Measurements from ENCODE around the gene PANX2. TPM values are rescaled to one million over a fixed set of nuclear protein-coding genes. Genes with fewer than 3 reads are reported as not detected.
A peak's percentile ranks its signal among the peaks of the same experiment; 100 is the strongest.

Gene PANX2
- total RNA-seq, 2 donors from 2014 or later = 0.67 to 1.7 TPM

DNA sequence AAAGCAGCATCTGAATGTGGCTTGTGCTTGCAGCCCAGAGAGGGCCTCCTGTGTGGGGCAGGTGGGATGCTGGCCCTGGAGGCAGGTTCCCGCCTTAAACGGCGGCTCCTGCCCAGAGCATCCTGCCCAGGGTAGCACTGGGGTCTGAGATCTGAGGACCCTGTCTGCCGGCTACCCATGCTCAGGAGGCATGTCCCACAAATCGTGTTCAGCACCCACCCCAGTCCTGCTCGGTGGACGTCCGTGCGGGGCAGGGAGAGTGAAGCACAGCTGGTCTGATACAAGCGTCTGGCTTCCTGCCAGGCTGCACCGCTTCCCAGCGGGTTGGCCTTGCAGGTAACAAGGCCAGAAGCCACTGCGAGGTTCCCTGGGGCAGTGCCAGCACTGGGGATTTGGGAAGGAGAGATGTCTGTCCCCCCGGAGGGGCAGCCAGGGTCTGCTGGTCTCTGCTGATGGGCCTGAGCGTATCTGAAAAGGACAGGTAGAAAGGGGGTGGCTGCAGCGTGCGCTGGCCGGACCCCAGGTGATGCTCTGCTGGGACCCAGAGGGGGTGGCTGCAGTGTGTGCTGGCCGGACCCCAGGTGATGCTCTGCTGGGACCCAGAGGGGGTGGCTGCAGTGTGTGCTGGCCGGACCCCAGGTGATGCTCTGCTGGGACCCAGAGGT is 18.8 kb downstream of the PANX2 start:
- Histone ChIP-seq H3K4me3 (peak overlapping the region in 1 of 2 donors; percentile 51), H3K36me3 (peaks cover 12% of the 10 kb centered on the region), H3K27ac (peak overlapping the region; percentile 84 to 90), H3K9me3 (no peaks in the 10 kb centered on the region), H3K4me1 (peaks cover 5 to 57% of the 10 kb centered on the region in 2 donors), H3K27me3 (no peaks in the 10 kb centered on the region)
- no peak for DNase-seq (ENCODE audit: low spot score)
- TF ChIP-seq CTCF (IDR thresholded peaks at IDR 0.05) = no peak

DNA sequence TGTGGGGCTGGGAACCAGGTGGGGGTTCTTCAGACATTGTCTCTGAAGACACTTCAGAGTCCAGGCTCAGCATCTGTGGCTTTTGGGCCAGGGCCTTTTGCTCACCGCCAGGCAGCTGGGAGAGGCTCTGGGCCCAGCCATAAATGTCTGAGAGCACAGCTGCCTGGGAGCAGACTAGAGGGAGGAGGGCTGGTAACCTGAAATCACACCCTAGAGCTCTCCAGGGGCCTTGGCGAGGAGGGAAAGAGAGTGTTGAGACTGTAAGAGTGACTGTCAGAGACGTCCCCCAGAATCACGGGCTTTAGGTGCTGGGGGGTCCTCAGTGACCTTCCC is 19.3 kb downstream of the PANX2 start:
- H3K9me3 ChIP-seq = no peaks in the 10 kb centered on the region
- H3K4me1 ChIP-seq = peaks cover 5 to 52% of the 10 kb centered on the region in 2 donors
- DNase-seq (ENCODE audit: low spot score) = no peak
- TF ChIP-seq CTCF (IDR thresholded peaks at IDR 0.05) = no peak
- H3K27me3 ChIP-seq = no peaks in the 10 kb centered on the region
- H3K27ac ChIP-seq = peak overlapping the region; percentile 84 to 90
- peak overlapping the region in 1 of 2 donors; percentile 51 for H3K4me3 ChIP-seq
- H3K36me3 ChIP-seq = peaks cover 17% of the 10 kb centered on the region

DNA sequence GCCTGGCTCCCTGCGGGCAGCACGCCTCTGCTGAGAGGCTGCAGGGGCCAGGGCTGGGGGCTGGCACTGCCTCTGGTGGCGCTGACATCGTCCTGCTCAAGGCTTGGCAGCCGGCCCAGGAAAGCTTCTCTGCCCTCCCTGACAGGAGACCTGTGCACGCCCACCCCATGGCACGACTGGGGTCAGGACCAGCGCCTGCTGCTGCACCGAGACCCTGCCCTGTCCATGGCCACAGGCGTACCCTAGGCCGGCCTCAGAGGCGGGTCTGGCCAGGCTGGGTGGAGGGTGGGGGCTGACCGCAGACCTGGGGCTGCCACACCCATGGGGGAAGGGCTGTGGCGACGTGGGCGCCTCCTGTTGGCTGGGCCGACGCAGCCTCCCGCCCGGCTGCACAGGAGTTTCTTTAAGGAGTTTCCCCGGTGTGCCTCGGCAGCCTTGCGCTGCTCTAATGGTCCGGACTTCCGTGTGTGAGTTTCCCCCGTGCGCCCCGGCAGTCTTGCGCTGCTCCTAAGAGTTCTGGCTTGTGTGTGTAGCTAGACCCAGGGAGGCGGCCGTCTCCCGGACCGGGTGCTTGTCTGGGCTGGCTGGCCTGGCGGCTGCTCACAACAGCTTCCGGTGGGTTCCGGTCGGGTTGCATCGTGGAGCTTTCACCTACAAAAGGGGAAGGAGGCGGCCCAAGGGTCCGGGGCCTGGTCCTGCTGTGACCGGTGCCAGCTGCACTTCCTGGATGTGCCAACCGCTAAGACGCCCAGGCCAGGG is 19.8 kb downstream of the PANX2 start:
- TF ChIP-seq CTCF (IDR thresholded peaks at IDR 0.05) = peak in 1 of 2 donors; percentile 60
- DNase-seq (ENCODE audit: low spot score) = peak; percentile 79
- no peaks in the 10 kb centered on the region for H3K9me3 ChIP-seq
- peak overlapping the region; percentile 84 to 90 for H3K27ac ChIP-seq
- peak overlapping the region; percentile 41 to 51 for H3K4me3 ChIP-seq
- peaks cover 3 to 46% of the 10 kb centered on the region in 2 donors for H3K4me1 ChIP-seq
- no peaks in the 10 kb centered on the region for H3K27me3 ChIP-seq
- H3K36me3 ChIP-seq = peaks cover 19% of the 10 kb centered on the region

GRCh38 chr22:50190941-50191741 is 20.6 kb downstream of the PANX2 start:
- no peak for DNase-seq (ENCODE audit: low spot score)
- no peaks in the 10 kb centered on the region for H3K27me3 ChIP-seq
- H3K27ac ChIP-seq = peak overlapping the region; percentile 84 to 90
- TF ChIP-seq CTCF (IDR thresholded peaks at IDR 0.05) = no peak
- peak overlapping the region; percentile 41 to 51 for H3K4me3 ChIP-seq
- H3K9me3 ChIP-seq = no peaks in the 10 kb centered on the region
- H3K4me1 ChIP-seq = peaks cover 3 to 46% of the 10 kb centered on the region in 2 donors
- peaks cover 26% of the 10 kb centered on the region for H3K36me3 ChIP-seq

DNA sequence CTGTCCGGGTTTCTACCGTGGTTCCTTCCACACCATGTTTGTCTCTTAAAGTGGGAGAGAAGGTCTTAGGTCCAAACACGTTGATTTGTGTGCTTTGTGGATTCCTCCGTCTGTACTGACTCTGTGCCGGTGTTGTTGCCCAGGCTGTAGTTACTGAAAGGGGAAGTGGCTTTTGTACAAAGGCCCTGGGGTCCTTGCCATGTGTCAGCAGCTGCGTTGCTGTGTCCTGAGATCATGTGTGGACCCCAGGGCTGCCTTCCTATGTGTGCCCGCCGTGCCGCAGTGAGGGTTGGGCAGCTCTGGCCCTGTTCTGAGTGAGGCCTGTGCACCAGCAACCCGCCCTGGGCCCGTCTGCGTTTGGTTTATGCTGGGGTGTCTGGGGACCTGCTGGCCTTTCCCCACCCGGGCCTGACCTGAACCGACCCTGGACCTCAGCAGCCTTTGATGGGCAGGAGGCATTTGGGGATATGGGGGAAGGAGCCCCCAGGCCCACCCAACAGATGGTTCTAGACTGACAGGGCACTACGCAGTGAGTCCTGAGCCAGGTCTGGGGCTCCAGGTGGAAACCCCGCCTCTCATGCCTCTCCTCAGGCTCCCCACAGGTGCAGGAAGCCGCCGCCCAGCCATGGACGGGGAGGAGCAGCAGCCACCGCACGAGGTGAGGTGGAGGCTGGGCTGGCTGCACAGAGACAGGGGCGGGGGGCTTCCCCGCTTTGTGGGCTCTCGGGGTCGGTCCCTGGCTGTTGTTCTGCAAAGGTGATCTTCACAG is 22.1 kb downstream of the PANX2 start:
- no peak for TF ChIP-seq CTCF (IDR thresholded peaks at IDR 0.05)
- H3K27ac ChIP-seq = peak overlapping the region in 1 of 2 donors; percentile 10
- H3K4me1 ChIP-seq = peaks cover 3 to 35% of the 10 kb centered on the region in 2 donors
- DNase-seq (ENCODE audit: low spot score) = no peak
- H3K9me3 ChIP-seq = no peaks in the 10 kb centered on the region
- H3K4me3 ChIP-seq = no peak overlapping the region
- no peaks in the 10 kb centered on the region for H3K27me3 ChIP-seq
- H3K36me3 ChIP-seq = peaks cover 34% of the 10 kb centered on the region

All from right atrium auricular region (tissue), 2 donors.